ENCODE data around the gene ABCA13.

GRCh38 chr7:48525736-48526732, 354.8 kb downstream of the ABCA13 start:
- TF ChIP-seq POLR2AphosphoS5 (IDR thresholded peaks at IDR 0.05; ENCODE audit: borderline replicate concordance, low read depth, low read length) (no peak), EZH2 (IDR thresholded peaks at IDR 0.05) (no peak)
